Activated T-helper 2 cell treated with anti-CD3 and anti-CD28 coated beads, Interferon-gamma antibody, Interleukin-2, Interleukin-4, amounts not matched to agents 10 μg/mL and 5 μg/mL and 100 μg/mL, durations not matched to agents 14 hours and 24 hours and 36 hours (primary cell): ENCODE data around the gene SYT12. TPM values are rescaled to one million over a fixed set of nuclear protein-coding genes. Genes with fewer than 3 reads are reported as not detected.

Experiments used
- DNase-seq: peaks from one replicate; pipeline ENCODE4 v3.0.0; 2021; ENCODE audit warnings: low spot score
- H3K27ac Mint-ChIP-seq: one replicate; pipeline ENCODE4 v1.8.0; 2021; ENCODE audit warnings: mixed read lengths
- H3K27me3 Mint-ChIP-seq: one replicate; pipeline ENCODE4 v1.8.0; 2021; ENCODE audit warnings: low read depth, mixed read lengths
- H3K36me3 Mint-ChIP-seq: one replicate; pipeline ENCODE4 v1.8.0; 2021; ENCODE audit warnings: low read depth, mixed read lengths
- H3K4me1 Mint-ChIP-seq: one replicate; pipeline ENCODE4 v1.8.0; 2021; ENCODE audit warnings: low read depth, mixed read lengths
- H3K4me3 Mint-ChIP-seq: one replicate; pipeline ENCODE4 v1.8.0; 2021; ENCODE audit warnings: low read depth, mild to moderate bottlenecking, moderate library complexity, mixed read lengths
- H3K9me3 Mint-ChIP-seq: one replicate; pipeline ENCODE4 v1.8.0; 2021; ENCODE audit warnings: mixed read lengths
- intact Hi-C: fragments of 100-400 bp; cut with micrococcal nuclease; formaldehyde crosslinking; loops from one replicate; pipeline ENCODE4 v1.15.1; 2023
- total RNA-seq: library from RNA; stranded (reverse); gene quantifications from 2 replicates; pipeline ENCODE4 v1.2.3, GENCODE V29; 2022

SYT12 gene
- total RNA-seq, 1 donor from 2014 or later = not detected

- Mint-ChIP-seq H3K27ac (no peak overlapping the region), H3K4me3 (no peak overlapping the region), H3K9me3 (no peaks in the 10 kb centered on the region), H3K4me1 (peaks cover 11% of the 10 kb centered on the region), H3K36me3 (no peaks in the 10 kb centered on the region), H3K27me3 (peaks cover 10% of the 10 kb centered on the region)
- no peak for DNase-seq
- intact Hi-C loops = no loop called here
Measured at GRCh38 chr11:67057205-67057672, 34.3 kb downstream of the SYT12 start.

GRCh38 chr11:67058506-67058905 is 35.6 kb downstream of the SYT12 start:
- peaks cover 6% of the 10 kb centered on the region for H3K27me3 Mint-ChIP-seq
- no peak for DNase-seq

DNA sequence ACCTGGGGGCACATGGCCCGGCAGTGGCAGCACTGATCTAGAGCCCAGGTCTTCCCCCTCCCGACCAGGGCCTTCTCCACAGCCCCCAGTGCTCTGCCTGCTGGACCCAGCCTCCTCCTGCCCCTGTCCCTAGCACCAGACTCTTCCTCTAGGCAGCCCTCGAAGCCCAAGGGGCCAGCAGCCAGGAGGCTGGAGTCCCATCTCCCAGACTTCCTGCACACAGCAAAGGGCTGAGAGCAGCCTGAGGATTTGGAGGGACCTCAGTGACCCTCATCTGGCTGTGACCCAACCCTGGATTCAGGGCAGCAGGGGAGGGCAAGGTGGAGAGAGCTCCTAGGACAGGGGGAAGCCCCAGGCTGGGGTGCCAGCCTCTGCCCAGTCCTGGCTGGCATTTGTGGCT is 36.7 kb downstream of the SYT12 start:
- no peaks in the 10 kb centered on the region for H3K36me3 Mint-ChIP-seq
- H3K27ac Mint-ChIP-seq = no peak overlapping the region
- H3K9me3 Mint-ChIP-seq = no peaks in the 10 kb centered on the region
- no peak for DNase-seq
- H3K4me3 Mint-ChIP-seq = no peak overlapping the region
- peaks cover 6% of the 10 kb centered on the region for H3K27me3 Mint-ChIP-seq
- H3K4me1 Mint-ChIP-seq = peaks cover 10% of the 10 kb centered on the region
- intact Hi-C loops = no loop called here

More at GRCh38 chr11:67058506-67058905, 35.6 kb downstream of the SYT12 start:
- Mint-ChIP-seq H3K9me3 (no peaks in the 10 kb centered on the region), H3K27ac (no peak overlapping the region), H3K36me3 (no peaks in the 10 kb centered on the region), H3K4me3 (no peak overlapping the region), H3K4me1 (peaks cover 11% of the 10 kb centered on the region)
- intact Hi-C loops = no loop called here

- Mint-ChIP-seq H3K27me3 (peaks cover 6% of the 10 kb centered on the region), H3K9me3 (no peaks in the 10 kb centered on the region), H3K36me3 (no peaks in the 10 kb centered on the region), H3K4me3 (no peak overlapping the region), H3K27ac (no peak overlapping the region), H3K4me1 (peaks cover 6% of the 10 kb centered on the region)
- no peak for DNase-seq
- intact Hi-C loops = no loop called here
Measured at GRCh38 chr11:67060111-67060522, 37.2 kb downstream of the SYT12 start.

DNA sequence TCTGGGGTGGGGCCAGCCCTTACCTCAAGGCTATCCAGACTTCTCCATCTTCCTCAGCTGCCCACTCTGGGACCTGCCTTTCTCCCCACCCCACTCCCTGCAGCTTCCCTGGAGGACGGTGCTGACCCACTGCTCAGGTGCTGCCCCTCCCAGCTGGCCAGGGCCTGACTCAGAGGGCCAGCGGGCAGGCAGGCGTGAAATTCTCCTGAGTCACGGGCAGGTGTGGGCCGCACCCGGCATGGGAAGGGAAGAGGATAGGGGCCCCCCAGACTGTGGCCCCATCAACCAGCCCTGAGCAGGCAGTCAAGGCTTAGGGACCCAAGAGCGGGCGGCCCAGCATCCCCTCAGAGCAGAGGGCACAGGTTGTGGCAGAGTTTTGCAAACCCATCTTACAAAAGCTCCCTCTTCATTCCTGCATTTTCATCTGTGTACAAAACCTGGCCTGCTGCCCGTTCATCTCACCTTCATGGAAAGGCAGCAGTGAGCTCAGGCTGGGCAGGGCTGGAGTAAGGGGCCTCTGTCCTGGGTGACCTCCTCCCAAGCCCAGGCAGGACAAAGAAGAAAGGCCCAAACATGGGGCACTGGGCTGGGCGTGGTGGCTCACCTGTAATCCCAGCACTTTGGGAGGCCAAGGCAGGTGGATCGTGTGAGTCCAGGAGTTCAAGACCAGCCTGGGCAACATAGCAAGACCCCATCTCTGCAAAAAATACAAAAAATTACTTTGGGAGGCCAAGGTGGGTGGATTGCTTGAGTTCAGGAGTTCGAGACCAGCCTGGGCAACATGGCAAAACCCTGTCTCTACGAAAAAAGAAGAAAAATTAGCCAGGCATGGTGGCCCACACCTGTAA is 39.8 kb downstream of the SYT12 start:
- Mint-ChIP-seq H3K27ac (no peak overlapping the region), H3K4me1 (no peaks in the 10 kb centered on the region), H3K36me3 (no peaks in the 10 kb centered on the region), H3K9me3 (no peaks in the 10 kb centered on the region), H3K27me3 (no peaks in the 10 kb centered on the region), H3K4me3 (no peak overlapping the region)
- intact Hi-C loops = no loop called here
- DNase-seq = no peak

GRCh38 chr11:67066333-67066709 is 43.4 kb downstream of the SYT12 start:
- H3K36me3 Mint-ChIP-seq = no peaks in the 10 kb centered on the region

DNA sequence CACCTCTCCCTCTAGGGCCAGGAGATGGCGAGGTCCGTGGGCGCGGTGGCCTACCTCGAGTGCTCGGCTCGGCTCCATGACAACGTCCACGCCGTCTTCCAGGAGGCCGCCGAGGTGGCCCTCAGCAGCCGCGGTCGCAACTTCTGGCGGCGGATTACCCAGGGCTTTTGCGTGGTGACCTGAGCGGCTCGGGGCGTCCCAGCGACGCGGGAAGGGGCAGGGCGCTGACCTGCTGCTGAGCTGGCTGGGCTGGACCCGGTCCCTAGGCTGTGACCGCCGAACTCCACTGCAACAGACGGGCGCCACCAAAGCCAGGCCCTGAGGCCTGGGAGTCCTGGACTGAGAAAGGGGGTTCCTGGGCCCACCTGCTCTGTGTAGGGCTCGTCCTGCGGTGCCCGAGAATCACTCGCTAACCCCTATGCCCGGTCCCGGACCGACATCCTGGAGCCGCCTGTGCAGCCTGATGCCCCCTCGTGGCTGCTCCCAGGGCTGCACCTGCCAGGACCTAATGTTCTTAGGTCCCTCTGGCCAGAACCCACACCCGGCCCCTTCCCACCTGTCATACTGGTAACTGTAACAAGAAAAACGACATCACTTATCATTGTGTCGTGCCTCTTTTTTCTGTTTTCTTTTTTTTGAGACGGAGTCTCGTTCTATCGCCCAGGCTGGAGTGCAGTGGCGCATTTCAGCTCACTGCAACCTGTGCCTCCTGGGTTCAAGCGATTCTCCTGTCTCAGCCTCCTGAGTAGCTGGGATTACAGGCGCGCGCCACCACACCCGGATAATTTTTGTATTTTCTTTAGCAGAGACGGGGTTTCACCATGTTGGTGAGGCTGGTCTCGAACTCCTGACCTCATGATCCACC is 48.7 kb downstream of the SYT12 start:
- DNase-seq = peak; percentile 65
- H3K4me1 Mint-ChIP-seq = no peaks in the 10 kb centered on the region
- H3K36me3 Mint-ChIP-seq = no peaks in the 10 kb centered on the region
- intact Hi-C loops = loop anchor here (1.0 kb wide), 1 partner anchor 17 kb away; no protein-coding TSS in a partner anchor
- H3K27me3 Mint-ChIP-seq = peaks cover 11% of the 10 kb centered on the region
- H3K9me3 Mint-ChIP-seq = no peaks in the 10 kb centered on the region
- H3K4me3 Mint-ChIP-seq = peak overlapping the region; percentile 37
- H3K27ac Mint-ChIP-seq = no peak overlapping the region

More at GRCh38 chr11:67066333-67066709, 43.4 kb downstream of the SYT12 start:
- H3K27ac Mint-ChIP-seq = no peak overlapping the region
- intact Hi-C loops = no loop called here
- H3K4me1 Mint-ChIP-seq = no peaks in the 10 kb centered on the region
- H3K27me3 Mint-ChIP-seq = peaks cover 8% of the 10 kb centered on the region
- no peak for DNase-seq
- H3K9me3 Mint-ChIP-seq = no peaks in the 10 kb centered on the region
- H3K4me3 Mint-ChIP-seq = no peak overlapping the region

DNA sequence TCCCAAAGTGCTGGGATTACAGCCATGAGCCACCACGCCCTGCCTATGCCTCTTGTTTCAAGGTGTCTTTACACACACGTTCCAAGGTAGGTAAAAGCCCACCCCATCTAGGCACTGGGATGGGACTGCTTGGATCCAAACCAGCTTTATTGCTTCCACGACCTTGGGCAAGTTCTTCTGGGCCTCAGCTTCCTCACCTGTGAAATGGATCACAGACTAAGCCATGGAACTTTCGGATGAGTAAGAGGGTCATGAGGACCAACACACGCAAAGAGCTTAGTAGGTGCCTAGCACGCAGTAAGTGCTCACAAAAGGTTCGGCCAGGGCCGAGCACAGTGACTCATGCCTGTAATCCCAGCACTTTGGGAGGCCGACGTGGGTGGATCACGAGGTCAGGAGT is 49.4 kb downstream of the SYT12 start:
- no peak for DNase-seq
- no peaks in the 10 kb centered on the region for H3K9me3 Mint-ChIP-seq
- intact Hi-C loops = no loop called here
- no peak overlapping the region for H3K27ac Mint-ChIP-seq
- no peaks in the 10 kb centered on the region for H3K36me3 Mint-ChIP-seq
- no peak overlapping the region for H3K4me3 Mint-ChIP-seq
- H3K4me1 Mint-ChIP-seq = no peaks in the 10 kb centered on the region
- H3K27me3 Mint-ChIP-seq = peaks cover 11% of the 10 kb centered on the region

DNA sequence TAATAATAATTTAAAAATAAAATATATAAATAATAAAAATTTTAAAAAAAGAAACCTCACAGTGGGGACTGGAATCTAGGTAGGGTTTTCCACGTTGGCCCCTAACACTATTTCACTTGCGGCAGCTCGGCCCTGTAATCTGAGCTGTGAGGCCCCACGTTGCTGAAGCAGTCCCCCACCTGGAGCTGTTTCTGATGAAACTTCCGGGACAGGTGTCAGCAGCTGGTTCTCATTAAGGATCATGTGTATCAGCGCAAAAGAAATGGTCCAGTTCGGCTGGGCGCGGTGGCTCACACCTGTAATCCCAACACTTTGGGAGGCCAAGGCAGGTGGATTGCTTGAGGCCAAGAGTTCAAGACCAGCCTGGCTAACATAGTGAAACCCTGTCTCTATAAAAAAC is 51.0 kb downstream of the SYT12 start:
- peaks cover 11% of the 10 kb centered on the region for H3K27me3 Mint-ChIP-seq
- no peaks in the 10 kb centered on the region for H3K9me3 Mint-ChIP-seq
- H3K4me3 Mint-ChIP-seq = no peak overlapping the region
- no peak for DNase-seq
- intact Hi-C loops = no loop called here
- H3K36me3 Mint-ChIP-seq = no peaks in the 10 kb centered on the region
- H3K4me1 Mint-ChIP-seq = peaks cover 3% of the 10 kb centered on the region
- no peak overlapping the region for H3K27ac Mint-ChIP-seq

DNA sequence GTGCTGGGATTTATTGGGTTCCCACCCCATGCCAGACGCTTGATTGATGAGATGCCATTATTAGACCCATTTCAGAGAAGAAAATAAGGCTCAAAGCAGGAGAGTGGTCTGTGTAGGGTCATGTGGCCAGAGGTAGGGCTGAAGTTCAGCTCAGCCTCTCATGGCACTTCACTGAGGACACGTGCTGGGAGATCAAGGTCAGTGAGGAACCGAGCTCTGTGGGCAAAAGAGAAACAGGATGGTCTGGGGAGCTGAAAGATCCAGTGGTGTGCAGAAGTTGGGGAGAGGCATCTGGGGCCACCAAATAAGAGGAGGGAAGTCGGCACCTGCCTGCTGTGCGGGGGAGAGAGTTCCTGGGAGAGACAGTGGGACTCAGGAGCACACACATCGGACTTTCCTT is 53.3 kb downstream of the SYT12 start:
- intact Hi-C loops = no loop called here
- no peaks in the 10 kb centered on the region for H3K36me3 Mint-ChIP-seq
- H3K4me1 Mint-ChIP-seq = peaks cover 8% of the 10 kb centered on the region
- no peak overlapping the region for H3K4me3 Mint-ChIP-seq
- peaks cover 3% of the 10 kb centered on the region for H3K27me3 Mint-ChIP-seq
- H3K9me3 Mint-ChIP-seq = no peaks in the 10 kb centered on the region
- no peak for DNase-seq
- no peak overlapping the region for H3K27ac Mint-ChIP-seq

DNA sequence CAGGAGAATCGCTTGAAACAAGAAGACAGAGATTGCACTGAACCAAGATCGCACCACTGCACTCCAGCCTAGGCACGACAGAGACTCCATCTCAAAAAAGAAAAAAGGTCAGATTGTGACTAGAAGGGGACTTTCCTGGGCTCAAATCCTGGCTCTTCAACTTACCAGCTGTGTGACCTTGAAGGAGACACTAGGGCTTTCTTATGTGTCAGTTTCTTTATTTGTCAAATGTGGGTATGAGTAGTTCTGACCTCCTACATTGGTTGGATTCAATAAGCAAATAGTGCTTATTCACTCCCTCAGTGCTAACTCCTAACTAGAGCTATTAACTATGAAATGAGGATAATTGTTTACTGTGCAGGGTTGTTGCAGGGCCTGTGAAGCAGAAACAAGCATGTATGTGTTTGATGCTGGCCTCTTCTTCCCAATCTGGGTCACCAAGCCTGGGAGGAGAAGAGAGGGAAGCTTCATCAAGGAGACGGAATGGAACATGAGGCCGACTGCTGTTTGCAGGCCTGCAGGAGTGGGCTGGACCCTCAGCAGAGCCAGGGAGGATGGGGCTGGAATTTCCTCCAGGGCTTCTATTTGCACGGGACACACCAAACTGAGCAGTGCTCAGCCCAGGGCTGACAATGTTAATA is 56.3 kb downstream of the SYT12 start:
- H3K4me1 Mint-ChIP-seq = peaks cover 12% of the 10 kb centered on the region
- intact Hi-C loops = no loop called here
- H3K4me3 Mint-ChIP-seq = no peak overlapping the region
- DNase-seq = no peak
- H3K27me3 Mint-ChIP-seq = peaks cover 5% of the 10 kb centered on the region
- peak overlapping the region; percentile 33 for H3K27ac Mint-ChIP-seq
- H3K36me3 Mint-ChIP-seq = no peaks in the 10 kb centered on the region
- H3K9me3 Mint-ChIP-seq = no peaks in the 10 kb centered on the region

- intact Hi-C loops = loop anchor here (5.0 kb wide), 1 partner anchor 85 kb away; no protein-coding TSS in a partner anchor
- Mint-ChIP-seq H3K4me1 (peaks cover 12% of the 10 kb centered on the region), H3K4me3 (no peak overlapping the region), H3K9me3 (no peaks in the 10 kb centered on the region), H3K27me3 (peaks cover 2% of the 10 kb centered on the region), H3K36me3 (no peaks in the 10 kb centered on the region), H3K27ac (peak overlapping the region; percentile 12)
- no peak for DNase-seq
Measured at GRCh38 chr11:67082071-67082791, 59.3 kb downstream of the SYT12 start.
